CD1c-positive myeloid dendritic cell (primary cell): ENCODE data around the gene LBH.

Experiments
- DNase-seq: peaks from one replicate; pipeline ENCODE4 v3.0.0-alpha.2; 2016; ENCODE audit errors: extremely low spot score

LBH gene

DNA sequence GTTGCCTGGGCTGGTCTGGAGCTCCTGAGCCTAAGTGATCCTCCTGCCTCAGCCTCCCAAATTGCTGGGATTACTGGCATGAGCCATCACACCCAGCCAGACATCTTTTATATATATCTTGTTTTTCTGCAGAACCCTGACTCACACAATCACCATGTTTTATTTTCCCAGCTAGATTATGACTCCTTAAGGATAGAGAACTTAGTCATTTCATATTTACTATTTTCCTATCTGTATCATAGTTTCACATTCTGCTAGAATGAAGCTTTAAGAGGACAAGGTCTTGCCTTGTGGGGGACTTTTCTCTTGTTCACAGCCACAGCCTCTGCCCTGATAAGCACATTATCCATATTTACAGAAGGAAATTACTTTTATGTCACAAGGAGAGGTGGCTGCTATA, 73.9 kb downstream of the LBH start:
- no peak for DNase-seq

DNA sequence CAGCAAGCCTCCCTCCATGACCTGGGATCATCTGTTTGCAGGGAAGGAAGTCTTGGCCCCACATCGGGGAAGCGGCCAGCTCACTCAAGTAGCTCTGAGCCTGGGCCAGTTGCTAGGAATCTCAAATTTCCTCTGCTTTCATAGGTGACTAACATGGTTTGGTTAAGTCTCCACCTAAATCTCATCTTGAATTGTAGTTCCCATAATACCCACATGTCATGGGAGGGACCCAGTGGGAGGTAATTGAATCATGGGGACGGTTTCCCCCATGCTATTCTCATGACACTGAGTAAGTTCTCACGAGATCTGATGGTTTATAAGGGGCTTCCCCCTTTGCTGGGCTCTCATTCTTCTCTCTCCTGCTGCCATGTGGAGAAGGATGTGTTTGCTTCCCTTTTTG, 75.2 kb downstream of the LBH start:
- DNase-seq: no peak

DNA sequence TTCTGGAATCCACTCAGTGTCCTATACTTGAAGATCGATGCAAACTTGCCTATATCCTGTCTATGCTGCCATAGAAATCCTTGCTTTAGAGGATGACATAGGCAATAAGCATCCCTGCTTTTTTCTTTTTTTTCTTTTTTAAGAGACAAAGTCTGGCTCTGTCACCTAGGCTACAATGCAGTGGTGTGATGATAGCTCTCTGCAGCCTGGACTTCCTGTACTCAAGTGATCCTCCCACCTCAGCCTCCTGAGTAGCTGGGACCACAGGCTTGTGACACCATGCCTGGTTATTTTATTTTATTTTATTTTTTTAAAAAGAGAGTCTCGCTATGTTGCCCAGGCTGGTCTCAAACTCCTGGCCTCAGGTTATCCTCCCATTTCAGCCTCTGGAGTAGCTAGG, 76.9 kb downstream of the LBH start:
- DNase-seq: no peak
